HCT116 (cell line): ENCODE results near the gene ZNF414. TPM values are rescaled to one million over a fixed set of nuclear protein-coding genes. Genes with fewer than 3 reads are reported as not detected.

Source experiments
- ATAC-seq: fragments of 200-7000 bp; cut with Tn5 transposase; 2 replicates; pipeline ENCODE4 v1.9.1; 2020; ENCODE audit warnings: mild to moderate bottlenecking, moderate library complexity
- BruUV-seq: library from RNA; stranded (reverse); fragments of 400-500 nt; replicated peaks from 2 replicates; lab custom pipeline; 2021; lab: Mats Ljungman, UMichigan
- CTCF ChIA-PET: fragments of 300-600 bp; sonication (Branson Sonifier 250); formaldehyde crosslinking; loops from one replicate; lab custom pipeline; 2021; ENCODE audit warnings: antibody characterized with exemption; lab: Charles Lee
- POLR2A ChIA-PET: fragments of 300-600, 350-600 bp; sonication (Branson Sonifier 250); formaldehyde crosslinking; loops from one replicate; lab custom pipeline; 2021; ENCODE audit warnings: antibody characterized with exemption; lab: Charles Lee
- RAD21 ChIA-PET, 2 experiments: fragments of 300-600 bp; sonication (Branson Sonifier 250); formaldehyde crosslinking; loops; one replicate each; lab custom pipeline; 2023; ENCODE audit warnings: low total read pairs in 2 of 2; ENCODE audit not compliant: uncharacterized antibody in 2 of 2, unreplicated experiment in 2 of 2, low non-redundant PET in 1 of 2; lab: Charles Lee
- DNase-seq: peaks from one replicate; pipeline ENCODE4 v3.0.0-alpha.2; 2010; ENCODE audit warnings: low read depth, low spot score
- H2AFZ ChIP-seq: fragments of 200-600 bp; shearing (Covaris generic), sonication (generic); 2 replicates; pipeline ENCODE4 v1.6.1; 2017; ENCODE audit warnings: low read depth, mixed run types, mixed read lengths, antibody characterized with exemption, low read length; ENCODE audit not compliant: poor library complexity, severe bottlenecking
- H3K27ac ChIP-seq: 2 replicates; pipeline ENCODE4 v1.5.1; 2012; ENCODE audit warnings: low read depth, low read length
- H3K27me3 ChIP-seq: fragments of 200-600 bp; sonication (generic); 2 replicates; pipeline ENCODE4 v1.6.1; 2016; ENCODE audit warnings: mixed run types, low read length, mixed read lengths; ENCODE audit not compliant: insufficient read depth
- H3K36me3 ChIP-seq, 2 experiments: fragments of 200-500 bp in 1 of 2; fragments of 200-600 bp in 1 of 2; sonication (Bioruptor generic) in 1 of 2; sonication (generic) in 1 of 2; 2 replicates each; pipeline versions ENCODE4 v1.5.1 to v1.6.1; 2014 to 2016; ENCODE audit warnings: low read length in 2 of 2, inconsistent platforms in 1 of 2, mixed read lengths in 1 of 2, mixed run types in 1 of 2; ENCODE audit not compliant: insufficient read depth in 2 of 2, control insufficient read depth in 1 of 2
- H3K4me1 ChIP-seq, 2 experiments: fragments of 200-600 bp in 1 of 2; sonication (generic) in 1 of 2; 2 replicates each; pipeline versions ENCODE4 v1.5.1 to v1.6.1; 2012 to 2017; ENCODE audit warnings: low read length in 2 of 2, inconsistent platforms in 1 of 2, mild to moderate bottlenecking in 1 of 2, mixed read lengths in 1 of 2, mixed run types in 1 of 2, moderate library complexity in 1 of 2; ENCODE audit not compliant: insufficient read depth in 2 of 2, control insufficient read depth in 1 of 2
- H3K4me2 ChIP-seq: fragments of 200-600 bp; sonication (generic); 2 replicates; pipeline ENCODE4 v1.6.1; 2017; ENCODE audit warnings: mixed run types, low read length, mixed read lengths
- H3K4me3 ChIP-seq, 2 experiments: fragments of 200-600 bp in 1 of 2; sonication (generic) in 1 of 2; replicated peaks in 1 of 2; 2 replicates each; pipeline ENCODE4 v1.5.1; 2011 to 2016; ENCODE audit warnings: low read length in 2 of 2, control low read depth in 1 of 2, low read depth in 1 of 2, mild to moderate bottlenecking in 1 of 2, mixed read lengths in 1 of 2, mixed run types in 1 of 2
- H3K79me2 ChIP-seq: fragments of 200-600 bp; sonication (generic); 2 replicates; pipeline ENCODE4 v1.6.1; 2017; ENCODE audit warnings: mild to moderate bottlenecking, mixed run types, low read length, moderate library complexity, mixed read lengths; ENCODE audit not compliant: insufficient read depth
- H3K9ac ChIP-seq: fragments of 200-600 bp; sonication (generic); 2 replicates; pipeline ENCODE4 v1.6.1; 2016; ENCODE audit warnings: low read length, mixed read lengths
- H3K9me2 ChIP-seq: fragments of 200-600 bp; sonication (generic), shearing (Covaris generic); 2 replicates; pipeline ENCODE4 v1.6.1; 2017; ENCODE audit warnings: mixed run types, mild to moderate bottlenecking, moderate library complexity; ENCODE audit not compliant: insufficient read depth
- H3K9me3 ChIP-seq, 2 experiments: fragments of 200-500 bp in 1 of 2; fragments of 200-600 bp in 1 of 2; sonication (Bioruptor generic) in 1 of 2; sonication (generic) in 1 of 2; 2 replicates each; pipeline ENCODE4 v1.6.1; 2014 to 2017; ENCODE audit warnings: low read length in 2 of 2, mixed read lengths in 2 of 2, inconsistent platforms in 1 of 2, low read depth in 1 of 2, mild to moderate bottlenecking in 1 of 2, mixed run types in 1 of 2, moderate library complexity in 1 of 2; ENCODE audit not compliant: control insufficient read depth in 1 of 2, insufficient read depth in 1 of 2
- H4K20me1 ChIP-seq: fragments of 200-600 bp; sonication (generic), shearing (Covaris generic); 2 replicates; pipeline ENCODE4 v1.6.1; 2017; ENCODE audit warnings: mixed run types, mild to moderate bottlenecking, moderate library complexity; ENCODE audit not compliant: insufficient read depth
- CEBPB ChIP-seq: IDR thresholded peaks from 2 replicates; pipeline ENCODE4 v1.6.1; 2012; ENCODE audit warnings: low read depth
- EGR1 ChIP-seq: IDR thresholded peaks from 2 replicates; pipeline ENCODE4 v1.6.1; 2012; ENCODE audit warnings: low read depth
- EZH2phosphoT487 ChIP-seq: fragments of 200-600 bp; IDR thresholded peaks from 2 replicates; pipeline ENCODE4 v1.6.1; 2018; ENCODE audit warnings: antibody characterized with exemption, borderline replicate concordance
- FOSL1 ChIP-seq: IDR thresholded peaks from 2 replicates; pipeline ENCODE4 v1.6.1; 2012; ENCODE audit warnings: low read depth
- JUND ChIP-seq: IDR thresholded peaks from 2 replicates; pipeline ENCODE4 v1.6.1; 2012
- MAX ChIP-seq: IDR thresholded peaks from 2 replicates; pipeline ENCODE4 v1.6.1; 2012
- POLR2AphosphoS5 ChIP-seq: IDR thresholded peaks from 2 replicates; pipeline ENCODE4 v1.6.1; 2011; ENCODE audit warnings: mild to moderate bottlenecking, low read depth, low read length, moderate library complexity
- RAD21 ChIP-seq: IDR thresholded peaks from 2 replicates; pipeline ENCODE4 v1.6.1; 2012; ENCODE audit warnings: low read depth, mild to moderate bottlenecking
- REST ChIP-seq: IDR thresholded peaks from 2 replicates; pipeline ENCODE4 v1.6.1; 2012; ENCODE audit warnings: low read depth
- SIN3A ChIP-seq: IDR thresholded peaks from 2 replicates; pipeline ENCODE4 v1.6.1; 2012; ENCODE audit warnings: low read depth
- SRF ChIP-seq: IDR thresholded peaks from 2 replicates; pipeline ENCODE4 v1.6.1; 2012; ENCODE audit warnings: low read depth
- TCF7L2 ChIP-seq: IDR thresholded peaks from 2 replicates; pipeline ENCODE4 v1.7.0; 2011; ENCODE audit warnings: borderline replicate concordance, inconsistent platforms; ENCODE audit not compliant: insufficient read depth, insufficient read length; ENCODE audit errors: extremely low read depth
- YY1 ChIP-seq: IDR thresholded peaks from 2 replicates; pipeline ENCODE4 v1.6.1; 2011; ENCODE audit warnings: low read length, low read depth, moderate library complexity, mild to moderate bottlenecking; ENCODE audit not compliant: insufficient replicate concordance; ENCODE audit errors: extremely low read depth
- ZBTB33 ChIP-seq: IDR thresholded peaks from 2 replicates; pipeline ENCODE4 v1.6.1; 2011; ENCODE audit warnings: mild to moderate bottlenecking, low read length, moderate library complexity; ENCODE audit not compliant: insufficient replicate concordance; ENCODE audit errors: extremely low read depth
- ZFX ChIP-seq: fragments of 450-650 bp; IDR thresholded peaks from 2 replicates; pipeline ENCODE4 v1.6.1; 2017
- ZNF274 ChIP-seq: fragments of 200-500 bp; sonication (Bioruptor generic); IDR thresholded peaks from 2 replicates; pipeline ENCODE4 v1.6.1; 2014; ENCODE audit warnings: mild to moderate bottlenecking, low read depth, low read length, inconsistent platforms
- intact Hi-C: fragments of 100-400 bp; cut with micrococcal nuclease; formaldehyde crosslinking; loops from 2 replicates; pipeline ENCODE4 v1.10.0; 2022
- total RNA-seq: library from RNA; stranded (reverse); gene quantifications from one replicate; pipeline ENCODE4 v1.2.1, GENCODE V29; 2021; ENCODE audit not compliant: unreplicated experiment

Gene ZNF414
- total RNA-seq, 1 experiment from 2014 or later, result 31.9 TPM

- no peak for TF ChIP-seq ZBTB33
- no peak for TF ChIP-seq SRF
- no peak for TF ChIP-seq EZH2phosphoT487
- TF ChIP-seq MAX, result no peak
- no peak for TF ChIP-seq JUND
- ChIA-PET RAD21 (no interaction called here), POLR2A (no interaction called here), CTCF (no interaction called here)
- Histone ChIP-seq H3K9ac (no peak overlapping the region), H3K4me3 (no peak overlapping the region), H3K4me2 (no peak overlapping the region), H3K27ac (no peak overlapping the region), H2AFZ (no peak overlapping the region), H3K36me3 (peaks cover 77 to 86% of the 10 kb centered on the region in 2 experiments), H3K79me2 (peaks cover 97% of the 10 kb centered on the region), H3K27me3 (no peaks in the 10 kb centered on the region), H4K20me1 (peaks cover 20% of the 10 kb centered on the region; the same call in 1 of the 2 replicates), H3K9me3 (no peaks in the 10 kb centered on the region), H3K4me1 (no peaks in the 10 kb centered on the region), H3K9me2 (no peaks in the 10 kb centered on the region)
- ATAC-seq (no peak), DNase-seq (no peak)
- intact Hi-C loops, result no loop called here
- no TSS peak for BruUV-seq
These were observed 45.8 kb downstream of the ZNF414 start for GRCh38 chr19:8468124-8468523.

GRCh38 chr19:8466018-8466417, 47.9 kb downstream of the ZNF414 start:
- POLR2A ChIA-PET, result interaction anchor here (0.6 kb wide), 1 partner anchor 40 kb away, joined by 3 read pairs; no protein-coding TSS in a partner anchor
- peaks cover 99% of the 10 kb centered on the region for H3K79me2 ChIP-seq
- H2AFZ ChIP-seq, result no peak overlapping the region
- ATAC-seq (no peak), DNase-seq (no peak)
- no peaks in the 10 kb centered on the region for H3K4me1 ChIP-seq
- no peaks in the 10 kb centered on the region for H3K27me3 ChIP-seq
- H3K4me2 ChIP-seq, result no peak overlapping the region
- no peak overlapping the region for H3K4me3 ChIP-seq
- H3K9ac ChIP-seq, result no peak overlapping the region
- RAD21 ChIA-PET, result no interaction called here
- no TSS peak for BruUV-seq
- no peaks in the 10 kb centered on the region for H3K9me2 ChIP-seq
- H3K36me3 ChIP-seq, result peaks cover 63 to 83% of the 10 kb centered on the region in 2 experiments
- intact Hi-C loops, result no loop called here
- no peaks in the 10 kb centered on the region for H3K9me3 ChIP-seq
- H3K27ac ChIP-seq, result no peak overlapping the region
- CTCF ChIA-PET, result no interaction called here
- peaks cover 34% of the 10 kb centered on the region; the same call in 1 of the 2 replicates for H4K20me1 ChIP-seq
- TF ChIP-seq ZNF274 (no peak), YY1 (no peak), POLR2AphosphoS5 (no peak), JUND (no peak), REST (no peak), SIN3A (no peak), RAD21 (no peak), EZH2phosphoT487 (no peak), FOSL1 (no peak), ZFX (no peak), CEBPB (no peak), TCF7L2 (no peak), EGR1 (no peak)
